GM12878 (cell line): ENCODE measurements around the gene KCTD6. TPM values are rescaled to one million over a fixed set of nuclear protein-coding genes. Genes with fewer than 3 reads are reported as not detected.

Source experiments
- ATAC-seq: fragments of 200-7000 bp; cut with Tn5 transposase; 3 replicates; pipeline ENCODE4 v1.9.1; 2020; ENCODE audit warnings: mild to moderate bottlenecking, moderate library complexity
- BruUV-seq: library from RNA; stranded (reverse); fragments of 400-500 nt; replicated peaks from 2 replicates; lab custom pipeline; 2021; lab: Mats Ljungman, UMichigan
- CTCF ChIA-PET: fragments of 300-600 bp; sonication (Branson Sonifier 250); formaldehyde crosslinking; extraction: SDS; loops from one replicate; lab custom pipeline; 2021; ENCODE audit warnings: inconsistent platforms; lab: Yijun Ruan, JAX
- POLR2A ChIA-PET: fragments of 350-600 bp; formaldehyde crosslinking; extraction: SDS; loops from one replicate; lab custom pipeline; 2021; ENCODE audit warnings: inconsistent platforms; lab: Charles Lee
- RAD21 ChIA-PET: fragments of 300-600 bp; sonication (Branson Sonifier 250); formaldehyde crosslinking; loops from one replicate; lab custom pipeline; 2023; ENCODE audit warnings: antibody characterized with exemption; ENCODE audit not compliant: unreplicated experiment; lab: Charles Lee
- SMC1A ChIA-PET: fragments of 300-600 bp; sonication (Branson Sonifier 250); formaldehyde crosslinking; loops from one replicate; lab custom pipeline; 2023; ENCODE audit not compliant: unreplicated experiment, uncharacterized antibody; lab: Charles Lee
- DNase-seq: peaks from one replicate; pipeline ENCODE4 v3.0.0-alpha.2; 2011; ENCODE audit warnings: low read depth, low spot score
- FAIRE-seq: peaks from 3 replicates; lab custom pipeline; 2011; peaks lifted over from hg19 to GRCh38; lab: Jason Lieb, UNC
- H2AFZ ChIP-seq: 2 replicates; pipeline ENCODE4 v1.6.0; 2011; ENCODE audit warnings: low read depth, low read length, control low read depth; ENCODE audit not compliant: control insufficient read depth
- H3K27ac ChIP-seq: 2 replicates; pipeline ENCODE4 v1.5.1; 2011; ENCODE audit warnings: control low read depth; ENCODE audit not compliant: control insufficient read depth, insufficient read depth
- H3K27me3 ChIP-seq, 2 experiments: replicated peaks in 1 of 2; 2 replicates each; pipeline versions ENCODE4 v1.6.0 to v1.6.1; 2011; ENCODE audit warnings: low read length in 1 of 2; ENCODE audit not compliant: control insufficient read depth in 2 of 2, insufficient read depth in 2 of 2
- H3K36me3 ChIP-seq, 2 experiments: 2 replicates each; pipeline ENCODE4 v1.5.1; 2011; ENCODE audit warnings: low read length in 1 of 2; ENCODE audit not compliant: control insufficient read depth in 2 of 2, insufficient read depth in 2 of 2
- H3K4me1 ChIP-seq: 2 replicates; pipeline ENCODE4 v1.6.1; 2011; ENCODE audit warnings: mild to moderate bottlenecking, low read length, moderate library complexity, mixed read lengths; ENCODE audit not compliant: control insufficient read depth, insufficient read depth
- H3K4me2 ChIP-seq: 2 replicates; pipeline ENCODE4 v1.6.0; 2011; ENCODE audit warnings: control low read depth; ENCODE audit not compliant: control insufficient read depth, insufficient read depth
- H3K4me3 ChIP-seq: fragments of 200-600 bp; sonication (generic); 2 replicates; pipeline ENCODE4 v1.5.1; 2016
- H3K79me2 ChIP-seq: 2 replicates; pipeline ENCODE4 v1.6.0; 2011; ENCODE audit warnings: low read length; ENCODE audit not compliant: control insufficient read depth, insufficient read depth
- H3K9ac ChIP-seq: 2 replicates; pipeline ENCODE4 v1.8.0; 2011; ENCODE audit warnings: low read length, control low read depth, mixed read lengths; ENCODE audit not compliant: control insufficient read depth, insufficient read depth
- H3K9me3 ChIP-seq: replicated peaks from 3 replicates; pipeline ENCODE4 v1.5.1; 2011; ENCODE audit warnings: mild to moderate bottlenecking, low read length; ENCODE audit not compliant: control insufficient read depth, insufficient read depth
- H4K20me1 ChIP-seq: 2 replicates; pipeline ENCODE4 v1.6.0; 2011; ENCODE audit not compliant: control insufficient read depth, insufficient read depth
- ATF7 ChIP-seq: fragments of 450-650 bp; IDR thresholded peaks from 2 replicates; pipeline ENCODE4 v1.6.1; 2016; ENCODE audit warnings: low read depth, mild to moderate bottlenecking
- CHD2 ChIP-seq: IDR thresholded peaks from 2 replicates; pipeline ENCODE4 v1.6.1; 2011; ENCODE audit warnings: low read depth, low read length, improper control_type of control experiment, borderline replicate concordance
- CREB1 ChIP-seq: IDR thresholded peaks from 2 replicates; pipeline ENCODE4 v1.6.1; 2012; ENCODE audit warnings: low read depth, mild to moderate bottlenecking, inconsistent platforms
- EP300 ChIP-seq, 2 experiments: fragments of 150-350 bp in 1 of 2; IDR thresholded peaks; 2 replicates each; pipeline ENCODE4 v1.6.1; 2011 to 2012; ENCODE audit warnings: low read depth in 2 of 2, low read length in 2 of 2, borderline replicate concordance in 1 of 2, improper control_type of control experiment in 1 of 2, inconsistent platforms in 1 of 2; ENCODE audit not compliant: control insufficient read depth in 1 of 2
- ESRRA ChIP-seq: IDR thresholded peaks from 2 replicates; pipeline ENCODE4 v1.6.1; 2012; ENCODE audit warnings: mild to moderate bottlenecking, low read length, improper control_type of control experiment
- FOS ChIP-seq: IDR thresholded peaks from 3 replicates; pipeline ENCODE4 v1.6.1; 2011; ENCODE audit warnings: borderline replicate concordance; ENCODE audit not compliant: insufficient read length; ENCODE audit errors: extremely low read depth
- FOXK2 ChIP-seq: fragments of 450-650 bp; IDR thresholded peaks from 2 replicates; pipeline ENCODE4 v1.6.1; 2017; ENCODE audit warnings: mild to moderate bottlenecking, moderate library complexity
- JUNB ChIP-seq: IDR thresholded peaks from 2 replicates; pipeline ENCODE4 v1.6.1; 2016; ENCODE audit warnings: antibody characterized with exemption, mild to moderate bottlenecking
- KAT2A ChIP-seq: conservative IDR thresholded peaks from 2 replicates; pipeline ENCODE4 v1.6.1; 2011; ENCODE audit warnings: low read depth, low read length; ENCODE audit not compliant: control insufficient read depth
- KLF5 ChIP-seq: fragments of 450-650 bp; IDR thresholded peaks from 2 replicates; pipeline ENCODE4 v1.6.1; 2014; ENCODE audit warnings: mild to moderate bottlenecking; ENCODE audit not compliant: partially characterized antibody
- LARP7 ChIP-seq: fragments of 450-650 bp; IDR thresholded peaks from 2 replicates; pipeline ENCODE4 v1.6.1; 2017; ENCODE audit warnings: mild to moderate bottlenecking
- MYC ChIP-seq: IDR thresholded peaks from 2 replicates; pipeline ENCODE4 v1.6.1; 2011; ENCODE audit warnings: mild to moderate bottlenecking, low read length, moderate library complexity, inconsistent platforms; ENCODE audit not compliant: insufficient read depth, insufficient replicate concordance, insufficient read length, severe bottlenecking
- SREBF1 ChIP-seq: IDR thresholded peaks from 2 replicates; pipeline ENCODE4 v1.6.1; 2012; ENCODE audit warnings: mild to moderate bottlenecking, low read length
- ZBTB33 ChIP-seq: fragments of 450-650 bp; IDR thresholded peaks from 2 replicates; pipeline ENCODE4 v1.6.1; 2017; ENCODE audit warnings: mild to moderate bottlenecking
- ZNF274 ChIP-seq: IDR thresholded peaks from one replicate; pipeline ENCODE4 v1.8.0; 2011; ENCODE audit not compliant: insufficient read length, insufficient read depth
- ZNF622 ChIP-seq: fragments of 450-650 bp; IDR thresholded peaks from 2 replicates; pipeline ENCODE4 v1.6.1; 2017; ENCODE audit warnings: mild to moderate bottlenecking, inconsistent platforms
- ZSCAN29 ChIP-seq: fragments of 450-650 bp; IDR thresholded peaks from 2 replicates; pipeline ENCODE4 v1.6.1; 2017; ENCODE audit warnings: mild to moderate bottlenecking, moderate library complexity
- ZZZ3 ChIP-seq: IDR thresholded peaks from 2 replicates; pipeline ENCODE4 v1.6.1; 2011; ENCODE audit warnings: low read depth; ENCODE audit not compliant: control insufficient read depth, insufficient read length
- WGBS: methylation state at CpG from one replicate; pipeline ENCODE4 v1.1.6; 2016; ENCODE audit warnings: low lambda C conversion rate; ENCODE audit not compliant: insufficient replicate concordance, insufficient coverage; ENCODE audit errors: missing lambda C conversion rate; 5-methylcytosine and 5-hydroxymethylcytosine counted together
- in situ Hi-C: fragments of 300-500 bp; cut with MboI; formaldehyde crosslinking; loops from 9 replicates; pipeline ENCODE4 v1.14.3; 2018; ENCODE audit warnings: mixed read lengths
- intact Hi-C: fragments of 100-400 bp; cut with micrococcal nuclease; formaldehyde crosslinking; loops from one replicate; pipeline ENCODE4 v1.14.2; 2022; ENCODE audit not compliant: unreplicated experiment
- polyA plus RNA-seq, 11 experiments: library from polyadenylated mRNA; depleted of rRNA in 4 of 11; unstranded in 6 of 11; stranded (reverse) in 5 of 11; fragments of >200 nt; fragmentation: Nextera tagmentation in 4 of 11; fragmentation: Illumina TruSeq in 1 of 11; extraction: Ambion mirVana in 4 of 11; extraction: Trizol in 1 of 11; gene quantifications; 1 replicate in 1 of 11; 2 replicates in 10 of 11; pipeline versions ENCODE4 v1.2.1 to v1.2.3, GENCODE V29; 2011 to 2016; ENCODE audit warnings: inconsistent platforms in 2 of 11, missing spikeins in 2 of 11, low read depth in 1 of 11
- total RNA-seq, 4 experiments: library from RNA; depleted of rRNA in 3 of 4; stranded (reverse); fragments of >200 nt in 3 of 4; fragmentation: Illumina TruSeq in 1 of 4; extraction: Trizol in 1 of 4; gene quantifications; 2 replicates each; pipeline versions ENCODE4 v1.2.1 to v1.2.3, GENCODE V29; 2013 to 2021
- TF ChIP-seq, protein P1 (sequence below): IDR thresholded peaks from 2 replicates; pipeline ENCODE4 v1.6.1; 2011; ENCODE audit warnings: borderline replicate concordance, low read depth, mild to moderate bottlenecking, moderate library complexity, mixed read lengths, low read length; ENCODE audit not compliant: insufficient read depth; ENCODE audit errors: extremely low read length
- TF ChIP-seq, protein P2 (sequence below), 3 experiments: IDR thresholded peaks in 2 of 3; conservative IDR thresholded peaks in 1 of 3; 2 replicates each; pipeline ENCODE4 v1.5.1; 2011; ENCODE audit warnings: low read depth in 3 of 3, low read length in 3 of 3, mild to moderate bottlenecking in 3 of 3, control low read depth in 2 of 3, moderate library complexity in 2 of 3, inconsistent platforms in 1 of 3, mixed read lengths in 1 of 3; ENCODE audit not compliant: control insufficient read depth in 2 of 3, insufficient read depth in 1 of 3; ENCODE audit errors: extremely low read depth in 1 of 3

Gene KCTD6
- total and polyA plus RNA-seq, 10 of the 15 experiments (the other 5 are each of a cell fraction or from before 2014, with no cell fraction given) = 5.2 to 10.7 (median 8.7) TPM

DNA sequence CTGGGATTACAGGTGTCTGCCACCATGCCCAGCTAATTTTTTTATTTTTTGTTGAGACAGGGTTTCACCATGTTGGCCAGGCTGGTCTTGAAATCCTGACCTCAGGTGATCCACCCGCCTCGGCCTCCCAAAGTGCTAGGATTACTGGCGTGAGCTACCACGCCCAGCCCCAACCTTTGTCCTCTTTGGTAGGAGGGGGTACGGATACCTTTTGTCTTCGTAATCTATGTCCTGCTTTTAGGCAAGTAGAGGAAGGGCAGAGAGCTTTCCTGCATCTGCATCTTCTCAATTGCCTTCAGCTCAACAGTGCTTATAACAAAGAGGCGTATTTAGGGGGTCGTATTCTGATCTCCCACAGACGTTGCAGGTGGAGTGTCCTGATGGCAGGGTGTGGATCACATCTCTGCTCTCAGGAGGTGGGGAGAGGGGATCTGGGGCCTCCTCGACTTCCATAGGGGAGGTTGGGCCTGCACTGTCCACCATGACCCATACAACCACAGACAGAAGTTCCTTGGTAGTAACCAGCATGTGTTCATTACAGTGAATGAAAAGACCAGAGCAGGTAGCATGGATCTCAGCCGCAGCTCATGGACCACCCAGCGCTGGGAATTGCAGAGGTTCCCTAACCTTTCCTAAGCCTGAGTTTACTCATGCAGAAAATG, 21.4 kb upstream of the KCTD6 start:
- no peak for DNase-seq
- Histone ChIP-seq H3K4me3 (no peak overlapping the region), H3K27ac (no peak overlapping the region), H3K79me2 (no peaks in the 10 kb centered on the region), H3K36me3 (no peaks in the 10 kb centered on the region), H2AFZ (no peak overlapping the region), H3K9me3 (no peaks in the 10 kb centered on the region), H4K20me1 (no peaks in the 10 kb centered on the region), H3K4me2 (no peak overlapping the region), H3K9ac (no peak overlapping the region), H3K27me3 (no peaks in the 10 kb centered on the region), H3K4me1 (peaks cover 6% of the 10 kb centered on the region; the same call in 1 of the 2 replicates)
- ChIA-PET RAD21 (no interaction called here), CTCF (no interaction called here), SMC1A (interaction anchor here (0.6 kb wide), 2 partner anchors 56 to 150 kb away, joined by 3 read pairs; no protein-coding TSS in a partner anchor), POLR2A (no interaction called here)
- WGBS = 63% methylated on average over 12 of the region's 12 CpGs
- FAIRE-seq = no peak
- in situ Hi-C loops = no loop called here
- no peak for ATAC-seq
- intact Hi-C loops = no loop called here
- BruUV-seq = no TSS peak
- TF ChIP-seq CREB1 = no peak
- TF ChIP-seq JUNB = no peak
- no peak for TF ChIP-seq KAT2A
- TF ChIP-seq MYC = no peak
- no peak for TF ChIP-seq ZBTB33
- no peak for TF ChIP-seq LARP7
- no peak for TF ChIP-seq ESRRA
- no peak for TF ChIP-seq KLF5
- TF ChIP-seq, protein P1, sequence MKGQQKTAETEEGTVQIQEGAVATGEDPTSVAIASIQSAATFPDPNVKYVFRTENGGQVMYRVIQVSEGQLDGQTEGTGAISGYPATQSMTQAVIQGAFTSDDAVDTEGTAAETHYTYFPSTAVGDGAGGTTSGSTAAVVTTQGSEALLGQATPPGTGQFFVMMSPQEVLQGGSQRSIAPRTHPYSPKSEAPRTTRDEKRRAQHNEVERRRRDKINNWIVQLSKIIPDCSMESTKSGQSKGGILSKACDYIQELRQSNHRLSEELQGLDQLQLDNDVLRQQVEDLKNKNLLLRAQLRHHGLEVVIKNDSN = no peak
- TF ChIP-seq ZNF274 = no peak
- no peak for TF ChIP-seq FOXK2
- TF ChIP-seq ZSCAN29 = no peak
- TF ChIP-seq ZNF622 = no peak
- no peak for TF ChIP-seq EP300 (IDR thresholded peaks at IDR 0.05; ENCODE audit: borderline replicate concordance in 1 of 2, control insufficient read depth in 1 of 2, low read depth in 2 of 2, low read length in 2 of 2)
- TF ChIP-seq ATF7 = no peak
- TF ChIP-seq ZZZ3 = no peak
- no peak for TF ChIP-seq SREBF1
- TF ChIP-seq, protein P2, sequence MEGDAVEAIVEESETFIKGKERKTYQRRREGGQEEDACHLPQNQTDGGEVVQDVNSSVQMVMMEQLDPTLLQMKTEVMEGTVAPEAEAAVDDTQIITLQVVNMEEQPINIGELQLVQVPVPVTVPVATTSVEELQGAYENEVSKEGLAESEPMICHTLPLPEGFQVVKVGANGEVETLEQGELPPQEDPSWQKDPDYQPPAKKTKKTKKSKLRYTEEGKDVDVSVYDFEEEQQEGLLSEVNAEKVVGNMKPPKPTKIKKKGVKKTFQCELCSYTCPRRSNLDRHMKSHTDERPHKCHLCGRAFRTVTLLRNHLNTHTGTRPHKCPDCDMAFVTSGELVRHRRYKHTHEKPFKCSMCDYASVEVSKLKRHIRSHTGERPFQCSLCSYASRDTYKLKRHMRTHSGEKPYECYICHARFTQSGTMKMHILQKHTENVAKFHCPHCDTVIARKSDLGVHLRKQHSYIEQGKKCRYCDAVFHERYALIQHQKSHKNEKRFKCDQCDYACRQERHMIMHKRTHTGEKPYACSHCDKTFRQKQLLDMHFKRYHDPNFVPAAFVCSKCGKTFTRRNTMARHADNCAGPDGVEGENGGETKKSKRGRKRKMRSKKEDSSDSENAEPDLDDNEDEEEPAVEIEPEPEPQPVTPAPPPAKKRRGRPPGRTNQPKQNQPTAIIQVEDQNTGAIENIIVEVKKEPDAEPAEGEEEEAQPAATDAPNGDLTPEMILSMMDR (IDR thresholded peaks at IDR 0.05 in 2 of 3, conservative IDR thresholded peaks at IDR 0.05 in 1 of 3; ENCODE audit: control insufficient read depth in 2 of 3, extremely low read depth in 1 of 3, insufficient read depth in 1 of 3, low read depth in 3 of 3, low read length in 3 of 3) = no peak
- no peak for TF ChIP-seq CHD2
- no peak for TF ChIP-seq FOS
